Measurements from ENCODE around the gene DGAT2. TPM values are rescaled to one million over a fixed set of nuclear protein-coding genes. Genes with fewer than 3 reads are reported as not detected.

DGAT2 gene
- total RNA-seq, 1 donor from 2014 or later: 0.76 TPM

GRCh38 chr11:75762885-75763284 is 5.7 kb upstream of the DGAT2 start:
- H3K27ac Mint-ChIP-seq (ENCODE audit: unreplicated experiment): no peak overlapping the region
- peaks cover 5% of the 10 kb centered on the region for H3K27me3 Mint-ChIP-seq (ENCODE audit: unreplicated experiment)
- H3K4me3 Mint-ChIP-seq (ENCODE audit: unreplicated experiment): no peak overlapping the region

DNA sequence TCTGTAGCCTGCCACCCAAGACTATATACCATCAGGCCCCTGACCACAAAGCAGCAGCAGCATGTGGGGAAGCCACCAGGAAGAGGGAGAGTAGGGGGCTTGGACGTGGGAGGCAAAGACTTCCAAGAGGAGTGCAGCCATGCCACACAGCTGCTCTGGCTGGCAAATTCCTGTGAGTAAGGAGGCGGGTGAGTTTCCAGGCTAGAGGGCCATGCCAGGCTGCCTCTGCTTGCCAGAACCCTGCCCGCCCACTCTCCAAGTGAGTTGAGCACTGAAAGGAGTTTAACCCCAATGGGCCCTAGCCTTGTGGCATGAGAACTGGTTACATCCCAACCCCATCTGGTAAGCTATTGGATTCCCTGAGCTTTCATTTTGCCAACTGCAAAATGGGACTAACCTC is 4.7 kb upstream of the DGAT2 start:
- H3K4me1 Mint-ChIP-seq (ENCODE audit: low read depth, unreplicated experiment): no peaks in the 10 kb centered on the region
- no peak overlapping the region for H3K27ac Mint-ChIP-seq (ENCODE audit: unreplicated experiment)
- peaks cover 5% of the 10 kb centered on the region for H3K27me3 Mint-ChIP-seq (ENCODE audit: unreplicated experiment)
- H3K9me3 Mint-ChIP-seq (ENCODE audit: unreplicated experiment): peaks cover 7% of the 10 kb centered on the region
- no peak for DNase-seq
- TF ChIP-seq, protein P1, sequence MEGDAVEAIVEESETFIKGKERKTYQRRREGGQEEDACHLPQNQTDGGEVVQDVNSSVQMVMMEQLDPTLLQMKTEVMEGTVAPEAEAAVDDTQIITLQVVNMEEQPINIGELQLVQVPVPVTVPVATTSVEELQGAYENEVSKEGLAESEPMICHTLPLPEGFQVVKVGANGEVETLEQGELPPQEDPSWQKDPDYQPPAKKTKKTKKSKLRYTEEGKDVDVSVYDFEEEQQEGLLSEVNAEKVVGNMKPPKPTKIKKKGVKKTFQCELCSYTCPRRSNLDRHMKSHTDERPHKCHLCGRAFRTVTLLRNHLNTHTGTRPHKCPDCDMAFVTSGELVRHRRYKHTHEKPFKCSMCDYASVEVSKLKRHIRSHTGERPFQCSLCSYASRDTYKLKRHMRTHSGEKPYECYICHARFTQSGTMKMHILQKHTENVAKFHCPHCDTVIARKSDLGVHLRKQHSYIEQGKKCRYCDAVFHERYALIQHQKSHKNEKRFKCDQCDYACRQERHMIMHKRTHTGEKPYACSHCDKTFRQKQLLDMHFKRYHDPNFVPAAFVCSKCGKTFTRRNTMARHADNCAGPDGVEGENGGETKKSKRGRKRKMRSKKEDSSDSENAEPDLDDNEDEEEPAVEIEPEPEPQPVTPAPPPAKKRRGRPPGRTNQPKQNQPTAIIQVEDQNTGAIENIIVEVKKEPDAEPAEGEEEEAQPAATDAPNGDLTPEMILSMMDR (IDR thresholded peaks at IDR 0.05; ENCODE audit: partially characterized antibody, unreplicated experiment): no peak
- no peaks in the 10 kb centered on the region for H3K36me3 Mint-ChIP-seq (ENCODE audit: unreplicated experiment)
- H3K4me3 Mint-ChIP-seq (ENCODE audit: unreplicated experiment): no peak overlapping the region

More at GRCh38 chr11:75762885-75763284, 5.7 kb upstream of the DGAT2 start:
- no peaks in the 10 kb centered on the region for H3K4me1 Mint-ChIP-seq (ENCODE audit: low read depth, unreplicated experiment)
- H3K9me3 Mint-ChIP-seq (ENCODE audit: unreplicated experiment): peaks cover 8% of the 10 kb centered on the region
- no peak for DNase-seq
- TF ChIP-seq, protein P1 (IDR thresholded peaks at IDR 0.05; ENCODE audit: partially characterized antibody, unreplicated experiment): no peak
- no peaks in the 10 kb centered on the region for H3K36me3 Mint-ChIP-seq (ENCODE audit: unreplicated experiment)

GRCh38 chr11:75765116-75765515 is 3.5 kb upstream of the DGAT2 start:
- Mint-ChIP-seq H3K27ac (ENCODE audit: unreplicated experiment) (no peak overlapping the region), H3K4me1 (ENCODE audit: low read depth, unreplicated experiment) (no peaks in the 10 kb centered on the region), H3K4me3 (ENCODE audit: unreplicated experiment) (no peak overlapping the region), H3K9me3 (ENCODE audit: unreplicated experiment) (peaks cover 7% of the 10 kb centered on the region), H3K27me3 (ENCODE audit: unreplicated experiment) (peaks cover 7% of the 10 kb centered on the region), H3K36me3 (ENCODE audit: unreplicated experiment) (no peaks in the 10 kb centered on the region)
- DNase-seq: no peak
- TF ChIP-seq, protein P1 (IDR thresholded peaks at IDR 0.05; ENCODE audit: partially characterized antibody, unreplicated experiment): no peak

DNA sequence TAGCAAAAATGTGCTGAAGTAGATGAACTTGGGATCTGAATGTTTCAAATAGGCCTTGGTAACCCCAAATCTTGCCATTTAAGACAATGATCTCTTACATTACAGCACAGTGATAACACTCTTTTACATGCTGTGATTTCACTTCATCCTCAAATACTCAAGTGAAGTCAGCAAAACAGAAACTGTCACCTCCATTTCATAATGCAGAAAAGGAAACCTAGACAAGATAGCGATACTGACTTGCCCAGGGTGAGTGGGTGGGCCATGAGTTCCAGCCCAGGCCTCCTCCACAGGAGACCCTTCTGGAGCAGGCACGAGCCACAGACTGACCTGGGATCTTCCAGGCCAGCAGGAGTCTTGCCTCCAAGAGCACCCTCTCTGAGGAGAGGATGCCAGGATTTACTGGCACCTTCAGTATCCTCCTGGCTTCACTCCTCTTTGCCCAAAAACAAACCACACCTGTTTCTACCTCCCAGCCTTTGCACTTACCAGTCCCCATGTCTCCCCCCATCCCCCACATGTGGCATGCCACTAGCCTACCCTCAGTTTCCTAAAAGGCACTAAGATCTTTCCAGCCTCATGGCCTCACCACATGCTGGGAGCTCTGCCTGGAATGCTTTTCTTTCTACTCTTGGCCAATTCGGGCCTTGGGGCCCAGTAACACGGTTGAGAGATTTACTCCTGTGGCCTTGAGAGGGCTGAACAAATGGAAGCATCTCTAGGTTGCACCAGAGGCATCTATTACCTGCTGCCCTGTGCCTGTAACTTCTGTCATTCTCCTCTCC is 1.9 kb upstream of the DGAT2 start:
- TF ChIP-seq, protein P1 (IDR thresholded peaks at IDR 0.05; ENCODE audit: partially characterized antibody, unreplicated experiment): no peak
- Mint-ChIP-seq H3K4me1 (ENCODE audit: low read depth, unreplicated experiment) (no peaks in the 10 kb centered on the region), H3K9me3 (ENCODE audit: unreplicated experiment) (peaks cover 7% of the 10 kb centered on the region), H3K27me3 (ENCODE audit: unreplicated experiment) (peaks cover 10% of the 10 kb centered on the region), H3K4me3 (ENCODE audit: unreplicated experiment) (no peak overlapping the region), H3K27ac (ENCODE audit: unreplicated experiment) (no peak overlapping the region), H3K36me3 (ENCODE audit: unreplicated experiment) (no peaks in the 10 kb centered on the region)
- no peak for DNase-seq

GRCh38 chr11:75767228-75767572 is 1.4 kb upstream of the DGAT2 start:
- no peak overlapping the region for H3K4me3 Mint-ChIP-seq (ENCODE audit: unreplicated experiment)
- no peaks in the 10 kb centered on the region for H3K36me3 Mint-ChIP-seq (ENCODE audit: unreplicated experiment)
- no peak overlapping the region for H3K27ac Mint-ChIP-seq (ENCODE audit: unreplicated experiment)
- TF ChIP-seq, protein P1 (IDR thresholded peaks at IDR 0.05; ENCODE audit: partially characterized antibody, unreplicated experiment): no peak
- peaks cover 7% of the 10 kb centered on the region for H3K9me3 Mint-ChIP-seq (ENCODE audit: unreplicated experiment)
- peaks cover 10% of the 10 kb centered on the region for H3K27me3 Mint-ChIP-seq (ENCODE audit: unreplicated experiment)
- H3K4me1 Mint-ChIP-seq (ENCODE audit: low read depth, unreplicated experiment): no peaks in the 10 kb centered on the region
- no peak for DNase-seq

All from glutamatergic neuron (in vitro differentiated cells).